Measurements from ENCODE around the gene USP17L21.
"Not testable (repeated sequence)": the region's sequence is repeated elsewhere in the genome, so short reads cannot be mapped to it uniquely, and the experiment has no call there.

USP17L21 gene

GRCh38 chr4:9262572-9262971, at the start of gene USP17L21:
USP17L21 (plus strand) TSS chr4:9262872; CDS start chr4:9262872, 0 bp downstream.
- DNase-seq: not testable (repeated sequence)

- DNase-seq: not testable (repeated sequence)
These were observed 48.0 kb upstream of the USP17L21 start for GRCh38 chr4:9214701-9215100.

DNA sequence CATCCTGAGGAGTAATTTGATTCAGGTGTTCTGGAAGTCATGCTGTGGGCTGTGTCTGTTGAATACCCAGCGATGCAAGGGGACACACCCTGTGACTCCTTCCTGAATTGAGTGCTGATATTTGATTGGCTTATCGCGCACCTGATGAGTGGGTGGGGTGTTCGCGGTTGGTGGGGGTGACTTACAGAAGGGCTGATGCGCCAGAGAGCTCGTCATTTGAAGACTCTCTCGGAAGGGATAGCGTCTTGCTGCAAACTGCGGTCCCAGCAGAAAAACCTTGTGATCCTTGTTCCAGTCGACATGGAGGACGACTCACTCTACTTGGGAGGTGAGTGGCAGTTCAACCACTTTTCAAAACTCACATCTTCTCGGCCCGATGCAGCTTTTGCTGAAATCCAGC, 47.6 kb upstream of the USP17L21 start, which contains the start of gene USP17L11:
Gene USP17L11, plus strand, starts transcription at position 301 of the 400 bp plus-strand sequence. Its CDS starts 0 bp downstream, at position 301.
- DNase-seq: not testable (repeated sequence)

- DNase-seq: not testable (repeated sequence)
These were observed 42.8 kb upstream of the USP17L21 start, which contains the start of gene USP17L12 for GRCh38 chr4:9219852-9220251. USP17L12 (plus strand) TSS chr4:9220152; CDS start chr4:9220152, 0 bp downstream.

GRCh38 chr4:9224596-9224995, 38.1 kb upstream of the USP17L21 start, which contains the start of gene USP17L13:
USP17L13 (plus strand) TSS chr4:9224896; CDS start chr4:9224896, 0 bp downstream.
- not testable (repeated sequence) for DNase-seq

GRCh38 chr4:9230249-9230648, 32.4 kb upstream of the USP17L21 start:
- not testable (repeated sequence) for DNase-seq

GRCh38 chr4:9234085-9234484, 28.6 kb upstream of the USP17L21 start, which contains the start of gene USP17L15:
USP17L15 (plus strand) TSS chr4:9234385; CDS start chr4:9234385, 0 bp downstream.
- DNase-seq: not testable (repeated sequence)

- DNase-seq: not testable (repeated sequence)
These were observed 24.2 kb upstream of the USP17L21 start for GRCh38 chr4:9238461-9238860.

DNA sequence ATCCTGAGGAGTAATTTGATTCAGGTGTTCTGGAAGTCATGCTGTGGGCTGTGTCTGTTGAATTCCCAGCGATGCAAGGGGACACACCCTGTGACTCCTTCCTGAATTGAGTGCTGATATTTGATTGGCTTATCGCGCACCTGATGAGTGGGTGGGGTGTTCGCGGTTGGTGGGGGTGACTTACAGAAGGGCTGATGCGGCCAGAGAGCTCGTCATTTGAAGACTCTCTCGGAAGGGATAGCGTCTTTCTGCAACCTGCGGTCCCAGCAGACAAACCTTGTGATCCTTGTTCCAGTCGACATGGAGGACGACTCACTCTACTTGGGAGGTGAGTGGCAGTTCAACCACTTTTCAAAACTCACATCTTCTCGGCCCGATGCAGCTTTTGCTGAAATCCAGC, 19.1 kb upstream of the USP17L21 start, which contains the start of gene USP17L17:
Gene USP17L17, plus strand, starts transcription at position 301 of the 400 bp plus-strand sequence. Its CDS starts 0 bp downstream, at position 301.
- not testable (repeated sequence) for DNase-seq

- DNase-seq: not testable (repeated sequence)
These were observed 14.6 kb upstream of the USP17L21 start, which contains the start of gene USP17L18 for GRCh38 chr4:9247953-9248680. USP17L18 (plus strand) TSS chr4:9248630; CDS start chr4:9248630, 0 bp downstream.

GRCh38 chr4:9253078-9253477, 9.6 kb upstream of the USP17L21 start, which contains the start of gene USP17L19:
USP17L19 (plus strand) TSS chr4:9253378; CDS start chr4:9253378, 0 bp downstream.
- DNase-seq: not testable (repeated sequence)

- DNase-seq: not testable (repeated sequence)
These were observed 4.8 kb upstream of the USP17L21 start, which contains the start of gene USP17L20 for GRCh38 chr4:9257824-9258223. USP17L20 (plus strand) TSS chr4:9258124; CDS start chr4:9258124, 0 bp downstream.

DNA sequence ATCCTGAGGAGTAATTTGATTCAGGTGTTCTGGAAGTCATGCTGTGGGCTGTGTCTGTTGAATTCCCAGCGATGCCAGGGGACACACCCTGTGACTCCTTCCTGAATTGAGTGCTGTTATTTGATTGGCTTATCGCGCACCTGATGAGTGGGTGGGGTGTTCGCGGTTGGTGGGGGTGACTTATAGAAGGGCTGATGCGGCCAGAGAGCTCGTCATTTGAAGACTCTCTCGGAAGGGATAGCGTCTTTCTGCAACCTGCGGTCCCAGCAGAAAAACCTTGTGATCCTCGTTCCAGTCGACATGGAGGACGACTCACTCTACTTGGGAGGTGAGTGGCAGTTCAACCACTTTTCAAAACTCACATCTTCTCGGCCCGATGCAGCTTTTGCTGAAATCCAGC, 4.6 kb downstream of the USP17L21 start, which contains the start of gene USP17L22:
Gene USP17L22, plus strand, starts transcription at position 301 of the 400 bp plus-strand sequence. Its CDS starts 0 bp downstream, at position 301.
- DNase-seq: not testable (repeated sequence)

- DNase-seq: not testable (repeated sequence)
These were observed 9.0 kb downstream of the USP17L21 start for GRCh38 chr4:9271719-9272118.
